SK-N-SH (cell line): Measurements from ENCODE around the gene FYCO1. TPM values are rescaled to one million over a fixed set of nuclear protein-coding genes. Genes with fewer than 3 reads are reported as not detected.

Experiments used
- CTCF ChIA-PET: fragments of 300-600, 350-600 bp; formaldehyde crosslinking; extraction: SDS; loops from one replicate; lab custom pipeline; 2021; lab: Yijun Ruan, JAX
- POLR2A ChIA-PET: fragments of 350-600 bp; sonication (Branson Sonifier 250); formaldehyde crosslinking; extraction: SDS; loops from one replicate; lab custom pipeline; 2020; ENCODE audit warnings: antibody characterized with exemption, inconsistent platforms; lab: Yijun Ruan, JAX
- DNase-seq: peaks from one replicate; pipeline ENCODE4 v3.0.0; 2012
- H2AFZ ChIP-seq: fragments of 200-600 bp; sonication (generic); 2 replicates; pipeline ENCODE4 v1.8.1; 2016; ENCODE audit warnings: antibody characterized with exemption, mild to moderate bottlenecking, low read depth
- H3F3A ChIP-seq: fragments of 200-600 bp; sonication (generic); replicated peaks from 2 replicates; pipeline ENCODE3; 2016; ENCODE audit warnings: antibody characterized with exemption, mild to moderate bottlenecking; ENCODE audit not compliant: insufficient read depth
- H3K27ac ChIP-seq, 2 experiments: fragments of 200-500 bp in 1 of 2; fragments of 200-600 bp in 1 of 2; sonication (Bioruptor generic) in 1 of 2; sonication (generic), shearing (Covaris generic) in 1 of 2; 2 replicates each; pipeline versions ENCODE4 v1.5.1 to v1.6.1; 2014 to 2016; ENCODE audit warnings: low read depth in 2 of 2, inconsistent platforms in 1 of 2, low read length in 1 of 2, mild to moderate bottlenecking in 1 of 2, mixed read lengths in 1 of 2
- H3K27me3 ChIP-seq: fragments of 200-600 bp; sonication (generic), shearing (Covaris generic); 2 replicates; pipeline ENCODE4 v1.6.1; 2016; ENCODE audit warnings: mixed run types; ENCODE audit not compliant: insufficient read depth
- H3K36me3 ChIP-seq, 2 experiments: fragments of 200-500 bp in 1 of 2; fragments of 200-600 bp in 1 of 2; sonication (Bioruptor generic) in 1 of 2; sonication (generic) in 1 of 2; replicated peaks in 1 of 2; 2 replicates each; pipeline versions ENCODE3 to v1.5.1; 2014 to 2016; ENCODE audit warnings: low read length in 1 of 2, mild to moderate bottlenecking in 1 of 2; ENCODE audit not compliant: insufficient read depth in 2 of 2, control insufficient read depth in 1 of 2
- H3K4me1 ChIP-seq, 2 experiments: fragments of 200-500 bp in 1 of 2; fragments of 200-600 bp in 1 of 2; sonication (Bioruptor generic) in 1 of 2; sonication (generic), shearing (Covaris generic) in 1 of 2; 2 replicates each; pipeline versions ENCODE4 v1.5.1 to v1.6.1; 2014 to 2016; ENCODE audit warnings: low read depth in 1 of 2, low read length in 1 of 2, mixed run types in 1 of 2; ENCODE audit not compliant: insufficient read depth in 2 of 2, control insufficient read depth in 1 of 2
- H3K4me2 ChIP-seq: fragments of 200-600 bp; sonication (generic), shearing (Covaris generic); 2 replicates; pipeline ENCODE4 v1.6.1; 2017; ENCODE audit warnings: mixed run types
- H3K4me3 ChIP-seq, 2 experiments: fragments of 200-500 bp in 1 of 2; fragments of 200-600 bp in 1 of 2; sonication (Bioruptor generic) in 1 of 2; sonication (generic), shearing (Covaris generic) in 1 of 2; 2 replicates each; pipeline versions ENCODE4 v1.5.1 to v1.8.1; 2014 to 2016; ENCODE audit warnings: low read depth in 2 of 2, inconsistent platforms in 1 of 2, low read length in 1 of 2, mild to moderate bottlenecking in 1 of 2, mixed read lengths in 1 of 2, moderate library complexity in 1 of 2
- H3K79me2 ChIP-seq: fragments of 200-600 bp; sonication (generic); 2 replicates; pipeline ENCODE4 v1.8.1; 2017; ENCODE audit warnings: mild to moderate bottlenecking; ENCODE audit not compliant: insufficient read depth
- H3K9ac ChIP-seq: fragments of 200-600 bp; sonication (generic); 2 replicates; pipeline ENCODE4 v1.6.1; 2017; ENCODE audit warnings: mixed run types
- H3K9me2 ChIP-seq: fragments of 200-600 bp; sonication (generic); 2 replicates; pipeline ENCODE4 v1.6.1; 2017; ENCODE audit warnings: mixed run types
- H3K9me3 ChIP-seq: fragments of 200-600 bp; sonication (generic); 2 replicates; pipeline ENCODE4 v1.6.1; 2017; ENCODE audit warnings: mixed run types, mild to moderate bottlenecking, moderate library complexity
- H4K20me1 ChIP-seq: fragments of 200-600 bp; sonication (generic); 2 replicates; pipeline ENCODE4 v1.6.1; 2017; ENCODE audit warnings: mild to moderate bottlenecking, mixed run types; ENCODE audit not compliant: insufficient read depth
- ELF1 ChIP-seq: IDR thresholded peaks from 2 replicates; pipeline ENCODE4 v1.4.0; 2012
- EP300 ChIP-seq, 2 experiments: IDR thresholded peaks; 2 replicates each; pipeline versions ENCODE4 v1.4.0 to v1.6.1; 2012; ENCODE audit warnings: borderline replicate concordance in 1 of 2, low read depth in 1 of 2, low read length in 1 of 2
- FOXM1 ChIP-seq: IDR thresholded peaks from 2 replicates; pipeline ENCODE4 v1.4.0; 2012; ENCODE audit warnings: low read depth, mild to moderate bottlenecking
- IRF3 ChIP-seq: fragments of 150-350 bp; IDR thresholded peaks from 2 replicates; pipeline ENCODE4 v1.6.1; 2016; ENCODE audit warnings: mild to moderate bottlenecking, low read depth, low read length
- MAX ChIP-seq: IDR thresholded peaks from 2 replicates; pipeline ENCODE4 v1.4.0; 2012; ENCODE audit warnings: low read depth
- MXI1 ChIP-seq: IDR thresholded peaks from 2 replicates; pipeline ENCODE4 v1.6.1; 2012; ENCODE audit warnings: mild to moderate bottlenecking, low read depth, low read length, improper control_type of control experiment
- NRF1 ChIP-seq: IDR thresholded peaks from 2 replicates; pipeline ENCODE4 v1.6.1; 2012; ENCODE audit warnings: low read depth, mild to moderate bottlenecking, low read length
- RCOR1 ChIP-seq: fragments of 150-350 bp; IDR thresholded peaks from 2 replicates; pipeline ENCODE4 v1.6.1; 2017; ENCODE audit warnings: antibody characterized with exemption, low read length
- RFX5 ChIP-seq: IDR thresholded peaks from 2 replicates; pipeline ENCODE4 v1.6.1; 2012; ENCODE audit warnings: mild to moderate bottlenecking, improper control_type of control experiment, low read length
- RXRA ChIP-seq: IDR thresholded peaks from 2 replicates; pipeline ENCODE4 v1.4.0; 2012; ENCODE audit warnings: low read depth, mild to moderate bottlenecking, borderline replicate concordance
- SIN3A ChIP-seq: IDR thresholded peaks from 2 replicates; pipeline ENCODE4 v1.6.1; 2012; ENCODE audit warnings: low read depth, mild to moderate bottlenecking, low read length, moderate library complexity, borderline replicate concordance
- SMC3 ChIP-seq: IDR thresholded peaks from 2 replicates; pipeline ENCODE4 v1.6.1; 2012; ENCODE audit warnings: low read depth, low read length, improper control_type of control experiment
- TAF1 ChIP-seq: IDR thresholded peaks from 2 replicates; pipeline ENCODE4 v1.6.1; 2012; ENCODE audit warnings: low read depth, mild to moderate bottlenecking, low read length, moderate library complexity, borderline replicate concordance
- TEAD4 ChIP-seq: IDR thresholded peaks from 2 replicates; pipeline ENCODE4 v1.4.0; 2012; ENCODE audit warnings: mild to moderate bottlenecking, borderline replicate concordance; ENCODE audit not compliant: insufficient read depth
- USF1 ChIP-seq: IDR thresholded peaks from 2 replicates; pipeline ENCODE4 v1.4.0; 2012; ENCODE audit warnings: low read depth, borderline replicate concordance
- YY1 ChIP-seq: IDR thresholded peaks from 2 replicates; pipeline ENCODE4 v1.4.0; 2012; ENCODE audit warnings: low read depth, mild to moderate bottlenecking
- ZBTB33 ChIP-seq: IDR thresholded peaks from 2 replicates; pipeline ENCODE4 v1.4.0; 2012; ENCODE audit warnings: low read depth, borderline replicate concordance
- WGBS: methylation state at CpG from one replicate; pipeline ENCODE4 v1.1.6; 2017; ENCODE audit warnings: low lambda C conversion rate; 5-methylcytosine and 5-hydroxymethylcytosine counted together
- polyA plus RNA-seq, 3 experiments: library from polyadenylated mRNA; depleted of rRNA; stranded (reverse); fragments of >200 nt; gene quantifications; 2 replicates each; pipeline ENCODE4 v1.2.3, GENCODE V29; 2012

Gene FYCO1
- polyA plus RNA-seq, 1 of the 3 experiments (the other 2 are of a cell fraction) = 5.5 TPM

GRCh38 chr3:45978006-45978761 lies 17.4 kb downstream of the FYCO1 start:
- Histone ChIP-seq H3K4me3 (no peak overlapping the region), H4K20me1 (no peaks in the 10 kb centered on the region), H3K27me3 (no peaks in the 10 kb centered on the region), H3K27ac (no peak overlapping the region), H3K9me3 (no peaks in the 10 kb centered on the region), H3K4me1 (peaks cover 0 to 7% of the 10 kb centered on the region in 2 experiments; a peak in 2 of 4 replicates), H3F3A (peaks cover 9% of the 10 kb centered on the region), H3K36me3 (peaks cover 36 to 70% of the 10 kb centered on the region in 2 experiments), H3K4me2 (no peak overlapping the region), H3K79me2 (no peaks in the 10 kb centered on the region), H2AFZ (no peak overlapping the region), H3K9ac (no peak overlapping the region), H3K9me2 (no peaks in the 10 kb centered on the region)
- POLR2A ChIA-PET = no interaction called here
- WGBS = 93% methylated on average over 5 of the region's 5 CpGs
- TF ChIP-seq MXI1 (no peak), RCOR1 (no peak), ZBTB33 (no peak), NRF1 (no peak), SMC3 (no peak), USF1 (no peak), YY1 (no peak), TAF1 (no peak)
- DNase-seq = no peak
- CTCF ChIA-PET = no interaction called here

GRCh38 chr3:45976191-45977091 lies 19.2 kb downstream of the FYCO1 start:
- Histone ChIP-seq H3K27ac (no peak overlapping the region), H3K79me2 (no peaks in the 10 kb centered on the region), H3F3A (peaks cover 16% of the 10 kb centered on the region), H3K9ac (no peak overlapping the region), H3K4me2 (no peak overlapping the region), H3K27me3 (no peaks in the 10 kb centered on the region), H3K4me1 (peaks cover 0 to 4% of the 10 kb centered on the region in 2 experiments; a peak in 1 of 4 replicates), H3K9me2 (no peaks in the 10 kb centered on the region), H4K20me1 (no peaks in the 10 kb centered on the region), H3K9me3 (no peaks in the 10 kb centered on the region), H3K36me3 (peaks cover 29 to 63% of the 10 kb centered on the region in 2 experiments), H3K4me3 (no peak overlapping the region), H2AFZ (no peak overlapping the region)
- DNase-seq = no peak
- WGBS = 91% methylated on average over 6 of the region's 6 CpGs
- POLR2A ChIA-PET = no interaction called here
- CTCF ChIA-PET = no interaction called here
- TF ChIP-seq IRF3 (no peak), USF1 (no peak), TAF1 (no peak), FOXM1 (no peak), MAX (no peak), TEAD4 (no peak), ZBTB33 (no peak), EP300 (IDR thresholded peaks at IDR 0.05; ENCODE audit: borderline replicate concordance in 1 of 2, low read depth in 1 of 2, low read length in 1 of 2) (no peak), ELF1 (no peak), RXRA (no peak), SIN3A (no peak), MXI1 (no peak), RFX5 (no peak)
